ENCODE results near the gene CES1.

DNA sequence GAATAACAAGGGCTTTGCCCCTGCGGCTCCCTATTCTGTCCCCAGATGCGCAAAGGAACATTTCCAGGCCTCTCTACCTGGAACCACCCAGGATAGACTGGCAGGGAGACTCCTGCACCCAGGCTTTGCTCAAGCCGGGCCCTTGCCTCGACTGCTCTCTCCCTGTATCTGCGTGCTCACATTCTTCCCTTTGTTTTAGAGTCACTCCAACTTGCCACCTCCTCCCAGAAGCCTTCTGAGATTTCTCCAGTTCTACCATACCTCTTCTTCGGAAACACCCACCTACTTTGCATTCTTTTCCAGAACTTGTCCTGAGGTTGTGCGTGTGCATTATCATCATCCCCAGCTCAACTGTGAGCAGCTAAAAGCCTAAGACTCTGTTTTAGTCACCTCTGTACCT lies 39.2 kb upstream of the CES1 start:
- TF ChIP-seq, protein P1, sequence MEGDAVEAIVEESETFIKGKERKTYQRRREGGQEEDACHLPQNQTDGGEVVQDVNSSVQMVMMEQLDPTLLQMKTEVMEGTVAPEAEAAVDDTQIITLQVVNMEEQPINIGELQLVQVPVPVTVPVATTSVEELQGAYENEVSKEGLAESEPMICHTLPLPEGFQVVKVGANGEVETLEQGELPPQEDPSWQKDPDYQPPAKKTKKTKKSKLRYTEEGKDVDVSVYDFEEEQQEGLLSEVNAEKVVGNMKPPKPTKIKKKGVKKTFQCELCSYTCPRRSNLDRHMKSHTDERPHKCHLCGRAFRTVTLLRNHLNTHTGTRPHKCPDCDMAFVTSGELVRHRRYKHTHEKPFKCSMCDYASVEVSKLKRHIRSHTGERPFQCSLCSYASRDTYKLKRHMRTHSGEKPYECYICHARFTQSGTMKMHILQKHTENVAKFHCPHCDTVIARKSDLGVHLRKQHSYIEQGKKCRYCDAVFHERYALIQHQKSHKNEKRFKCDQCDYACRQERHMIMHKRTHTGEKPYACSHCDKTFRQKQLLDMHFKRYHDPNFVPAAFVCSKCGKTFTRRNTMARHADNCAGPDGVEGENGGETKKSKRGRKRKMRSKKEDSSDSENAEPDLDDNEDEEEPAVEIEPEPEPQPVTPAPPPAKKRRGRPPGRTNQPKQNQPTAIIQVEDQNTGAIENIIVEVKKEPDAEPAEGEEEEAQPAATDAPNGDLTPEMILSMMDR (IDR thresholded peaks at IDR 0.05), result no peak
- no peak for TF ChIP-seq POLR2A (IDR thresholded peaks at IDR 0.05)

All from right lobe of liver (tissue), 4 donors.